ENCODE measurements around the gene LY6G6F.

LY6G6F gene, protein sequence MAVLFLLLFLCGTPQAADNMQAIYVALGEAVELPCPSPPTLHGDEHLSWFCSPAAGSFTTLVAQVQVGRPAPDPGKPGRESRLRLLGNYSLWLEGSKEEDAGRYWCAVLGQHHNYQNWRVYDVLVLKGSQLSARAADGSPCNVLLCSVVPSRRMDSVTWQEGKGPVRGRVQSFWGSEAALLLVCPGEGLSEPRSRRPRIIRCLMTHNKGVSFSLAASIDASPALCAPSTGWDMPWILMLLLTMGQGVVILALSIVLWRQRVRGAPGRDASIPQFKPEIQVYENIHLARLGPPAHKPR
- 0 reads per million in 2 donors for total RNA-seq

GRCh38 chr6:31706599-31706998 lies at the start of gene LY6G6F:
Gene LY6G6F, plus strand, starts transcription at chr6:31706866. Its CDS starts 41 bp downstream, at chr6:31706907.
- DNase-seq = no peak

DNA sequence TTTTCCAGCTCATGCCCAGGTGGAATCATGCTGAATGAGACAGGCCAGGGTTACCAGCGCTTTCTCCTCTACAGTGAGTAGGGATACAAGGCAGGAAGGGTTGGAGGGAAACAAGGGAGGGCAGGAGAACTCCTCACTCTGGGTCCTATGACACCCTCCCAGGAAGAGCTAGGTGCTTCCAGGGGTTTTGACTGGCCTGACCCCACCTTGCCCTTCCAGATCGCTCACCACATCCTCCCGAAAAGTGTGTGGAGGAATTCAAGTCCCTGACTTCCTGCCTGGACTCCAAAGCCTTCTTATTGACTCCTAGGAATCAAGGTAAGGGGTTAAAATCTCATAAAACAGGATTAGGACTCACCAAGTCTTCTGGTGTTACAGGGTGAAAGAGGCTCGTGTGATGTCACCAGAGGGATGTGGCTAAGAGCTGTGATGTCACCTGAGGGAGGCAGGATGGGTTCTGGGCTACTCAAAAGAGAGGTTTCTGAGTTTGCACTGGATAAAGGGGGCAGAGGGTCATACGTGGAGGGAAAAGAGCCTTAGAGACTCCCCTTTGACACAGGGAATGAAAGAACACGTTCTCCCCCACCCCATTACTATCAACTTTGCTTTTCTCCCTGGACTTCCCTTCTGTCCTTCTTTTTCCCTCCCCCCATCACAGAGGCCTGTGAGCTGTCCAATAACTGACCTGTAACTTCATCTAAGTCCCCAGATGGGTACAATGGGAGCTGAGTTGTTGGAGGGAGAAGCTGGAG lies 49.1 kb upstream of the LY6G6F start:
- DNase-seq = no peak

DNA sequence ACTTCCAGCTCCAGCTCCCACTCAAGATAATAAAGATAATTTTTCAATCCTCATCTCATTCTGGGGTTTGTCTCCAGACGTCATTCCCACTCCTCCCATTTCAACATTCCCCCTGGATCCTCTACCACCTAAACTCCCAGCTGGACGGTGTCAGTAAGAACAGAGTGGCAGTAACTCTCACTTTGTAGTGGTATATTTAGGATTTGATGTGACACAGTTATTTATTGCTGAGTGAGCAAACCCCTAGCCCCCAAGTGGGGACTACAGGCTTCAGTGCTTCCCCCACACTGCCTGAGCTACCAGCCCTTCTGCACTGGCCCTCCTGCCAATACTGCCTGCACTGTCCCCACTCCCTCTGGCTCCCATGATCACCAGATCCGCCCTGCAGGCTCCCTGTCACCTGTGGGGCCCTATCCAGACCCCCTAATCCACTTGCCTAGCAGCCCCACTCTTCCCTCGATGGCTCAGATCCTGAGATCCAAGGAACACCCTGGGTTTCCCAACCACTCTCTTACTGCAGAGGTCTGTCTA lies 48.4 kb upstream of the LY6G6F start:
- no peak for DNase-seq

- DNase-seq = no peak
Observed at GRCh38 chr6:31658983-31659648, 47.5 kb upstream of the LY6G6F start.

GRCh38 chr6:31659649-31660380 lies 46.9 kb upstream of the LY6G6F start:
- DNase-seq = no peak

DNA sequence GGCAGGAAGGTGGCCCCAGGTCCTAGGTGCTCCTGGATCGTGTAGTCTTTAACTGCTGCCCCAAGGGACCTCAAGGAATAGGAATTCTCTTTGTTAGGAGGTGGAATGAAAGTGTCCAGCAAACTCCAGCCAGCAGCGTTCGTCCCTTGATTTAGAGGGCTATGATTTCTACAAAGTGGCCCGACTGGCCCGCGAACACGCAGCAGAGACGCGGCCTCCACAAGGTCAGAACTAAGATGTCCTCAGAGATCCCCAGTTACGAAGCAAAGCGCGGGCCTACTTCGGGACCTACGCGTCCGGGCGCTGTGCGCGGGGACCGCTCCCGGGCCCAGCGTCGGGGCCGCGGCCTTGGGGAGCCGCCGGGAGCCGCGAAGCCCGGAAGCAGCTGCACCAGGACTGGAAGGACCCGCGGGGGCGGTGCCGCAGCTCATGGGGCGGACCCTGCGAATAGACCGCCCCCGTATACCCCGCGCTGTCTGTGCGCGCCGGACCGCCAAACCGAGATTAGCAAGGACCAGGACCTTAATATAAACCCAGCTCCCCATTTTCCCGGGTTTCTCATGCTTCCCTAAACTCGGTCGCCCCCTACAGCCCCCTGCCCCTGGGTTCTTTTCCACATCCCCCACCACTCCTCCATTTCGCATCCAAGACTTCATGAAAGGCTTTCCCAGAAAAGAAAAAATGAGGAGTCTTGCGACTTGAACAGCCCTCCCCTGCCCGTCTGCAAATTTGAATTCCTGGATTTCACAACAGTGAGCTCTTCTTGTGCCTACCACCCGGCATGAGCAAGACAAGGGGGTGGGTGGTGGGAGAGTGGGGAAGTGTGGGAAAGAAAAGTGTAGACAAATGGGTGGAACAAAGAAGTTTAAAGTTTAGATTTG lies 46.0 kb upstream of the LY6G6F start, which contains the start of gene C6orf47:
C6orf47 (minus strand) TSS at position 398 of the 881 bp plus-strand sequence. CDS start 831 bp downstream, outside the sequence.
- peak; percentile 66 for DNase-seq

GRCh38 chr6:31661262-31662123 lies 45.2 kb upstream of the LY6G6F start:
- DNase-seq = no peak

GRCh38 chr6:31662124-31662723 lies 44.4 kb upstream of the LY6G6F start:
- no peak for DNase-seq

- no peak for DNase-seq
Observed at GRCh38 chr6:31663126-31663960, 43.3 kb upstream of the LY6G6F start.

DNA sequence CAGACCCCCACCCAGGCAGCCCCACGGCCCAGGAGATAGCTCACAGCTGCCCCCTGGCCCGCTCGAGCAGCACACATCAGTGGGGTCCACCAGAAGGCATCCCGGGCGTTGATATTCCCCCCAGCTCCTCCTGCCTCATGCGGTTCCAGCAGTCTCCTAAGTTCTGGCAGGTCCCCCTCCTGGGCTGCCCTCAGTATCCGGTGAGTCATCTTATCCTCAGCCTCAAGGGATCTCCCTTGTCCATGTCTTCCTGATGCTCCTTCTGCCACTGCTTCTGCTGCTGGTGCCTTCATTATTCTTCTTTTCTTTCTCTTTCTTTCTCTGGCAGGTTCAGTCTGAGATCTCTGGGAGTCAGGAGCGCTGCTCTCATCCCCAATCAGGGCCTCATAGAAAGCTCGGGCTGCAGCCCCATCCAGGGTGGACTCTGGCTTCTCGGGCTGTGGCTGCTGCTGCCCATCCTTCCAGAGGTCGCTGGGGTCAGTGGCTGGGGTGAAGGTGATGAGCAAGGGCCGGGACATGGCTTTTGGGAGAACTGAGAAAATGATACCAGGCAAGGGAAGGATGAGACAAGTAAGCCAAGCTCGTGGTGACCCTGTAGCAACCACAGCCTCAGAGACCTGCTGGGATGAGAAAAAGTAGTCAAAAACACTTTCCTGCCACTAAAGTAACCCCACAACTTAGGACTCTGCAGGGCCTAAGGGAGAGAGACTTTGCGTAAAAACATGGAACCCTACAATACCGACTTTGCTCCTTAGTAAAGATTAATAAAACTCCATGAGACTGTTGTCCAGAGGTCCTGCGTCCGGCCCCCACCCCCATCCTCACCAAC lies 42.5 kb upstream of the LY6G6F start:
- DNase-seq = no peak

GRCh38 chr6:31664790-31665500 lies 41.7 kb upstream of the LY6G6F start, which contains the start of gene GPANK1:
Gene GPANK1, minus strand, starts transcription at chr6:31664997. Its CDS starts 519 bp downstream, at chr6:31664478.
- DNase-seq = peak; percentile 34

- DNase-seq = peak; percentile 94
Observed at GRCh38 chr6:31665501-31666336, 40.9 kb upstream of the LY6G6F start, which contains the start of gene CSNK2B. Gene CSNK2B, plus strand, starts transcription at chr6:31666080. Its CDS starts 752 bp downstream, at chr6:31666832.

- no peak for DNase-seq
Observed at GRCh38 chr6:31666337-31666965, 40.2 kb upstream of the LY6G6F start.

- DNase-seq = no peak
Observed at GRCh38 chr6:31669676-31670075, 37.0 kb upstream of the LY6G6F start, which contains the start of gene LY6G5B. Gene LY6G5B, plus strand, starts transcription at chr6:31669976. Its CDS starts 975 bp downstream, at chr6:31670951.

DNA sequence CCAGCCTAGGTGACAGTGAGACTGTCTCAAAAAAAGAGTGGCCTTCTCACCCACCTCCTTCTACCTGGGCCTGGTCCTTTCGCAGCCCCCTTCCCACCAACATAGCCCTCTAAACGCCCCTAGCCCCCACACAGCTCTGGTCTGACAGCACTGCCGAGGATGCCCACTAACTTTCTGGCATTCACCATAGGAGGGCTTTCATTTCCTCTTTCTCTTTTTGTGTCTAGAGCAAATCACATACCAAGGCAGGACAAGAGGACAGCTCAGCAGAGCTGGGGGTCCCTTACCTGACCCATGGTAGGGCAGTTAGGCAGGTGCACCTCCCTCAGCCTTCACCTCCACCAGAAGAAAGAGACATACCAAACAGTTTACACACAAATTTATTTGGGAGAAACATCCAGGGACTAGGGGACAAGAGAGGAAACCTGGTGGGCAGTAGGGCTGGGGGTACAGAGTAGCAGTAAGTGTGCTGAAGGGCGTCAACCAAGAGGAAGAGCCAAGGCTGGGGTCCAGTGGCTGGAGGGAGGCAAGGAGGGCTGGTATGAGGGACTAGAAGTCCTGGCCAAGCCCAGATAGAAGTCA lies 30.3 kb upstream of the LY6G6F start:
- no peak for DNase-seq
